ENCODE data around the gene TRPC4. TPM values are rescaled to one million over a fixed set of nuclear protein-coding genes. Genes with fewer than 3 reads are reported as not detected.

Gene TRPC4
- total RNA-seq, 4 donors from 2014 or later, result 0.60 to 1.2 (median 1.1) TPM; not detected in 1

DNA sequence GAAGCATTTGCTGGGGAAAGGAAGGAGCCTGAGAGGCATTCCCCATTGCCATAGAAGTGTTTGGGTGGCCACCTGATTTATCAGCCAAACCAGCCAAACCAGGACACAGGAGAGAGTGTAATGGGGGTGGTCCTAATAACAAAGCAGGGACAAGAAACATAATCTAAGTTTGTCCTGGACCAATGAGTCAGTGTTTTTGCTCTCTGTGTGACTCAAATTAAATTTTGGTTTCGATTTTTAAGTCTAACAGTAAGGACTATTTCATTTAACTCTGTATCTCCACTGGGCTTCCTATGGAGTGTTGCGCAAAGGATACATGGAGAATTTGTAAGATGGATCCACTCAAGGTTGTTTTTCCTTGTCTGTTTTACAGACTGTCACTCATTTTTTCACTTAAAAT is 19.5 kb upstream of the TRPC4 start:
- no peaks in the 10 kb centered on the region for H3K36me3 ChIP-seq
- WGBS, 2 donors, result 73 to 88% methylated on average over 2 of the region's 2 CpGs
- no peaks in the 10 kb centered on the region for H3K27me3 ChIP-seq
- no peak overlapping the region for H3K27ac ChIP-seq
- no peak for DNase-seq (ENCODE audit: low spot score in 2 of 2)
- H3K9me3 ChIP-seq, result no peaks in the 10 kb centered on the region
- no peaks in the 10 kb centered on the region for H3K4me1 ChIP-seq
- H3K4me3 ChIP-seq, result no peak overlapping the region
- no peak for TF ChIP-seq EP300 (IDR thresholded peaks at IDR 0.05)
- no peak for TF ChIP-seq POLR2A (IDR thresholded peaks at IDR 0.05)
- TF ChIP-seq, protein P1, sequence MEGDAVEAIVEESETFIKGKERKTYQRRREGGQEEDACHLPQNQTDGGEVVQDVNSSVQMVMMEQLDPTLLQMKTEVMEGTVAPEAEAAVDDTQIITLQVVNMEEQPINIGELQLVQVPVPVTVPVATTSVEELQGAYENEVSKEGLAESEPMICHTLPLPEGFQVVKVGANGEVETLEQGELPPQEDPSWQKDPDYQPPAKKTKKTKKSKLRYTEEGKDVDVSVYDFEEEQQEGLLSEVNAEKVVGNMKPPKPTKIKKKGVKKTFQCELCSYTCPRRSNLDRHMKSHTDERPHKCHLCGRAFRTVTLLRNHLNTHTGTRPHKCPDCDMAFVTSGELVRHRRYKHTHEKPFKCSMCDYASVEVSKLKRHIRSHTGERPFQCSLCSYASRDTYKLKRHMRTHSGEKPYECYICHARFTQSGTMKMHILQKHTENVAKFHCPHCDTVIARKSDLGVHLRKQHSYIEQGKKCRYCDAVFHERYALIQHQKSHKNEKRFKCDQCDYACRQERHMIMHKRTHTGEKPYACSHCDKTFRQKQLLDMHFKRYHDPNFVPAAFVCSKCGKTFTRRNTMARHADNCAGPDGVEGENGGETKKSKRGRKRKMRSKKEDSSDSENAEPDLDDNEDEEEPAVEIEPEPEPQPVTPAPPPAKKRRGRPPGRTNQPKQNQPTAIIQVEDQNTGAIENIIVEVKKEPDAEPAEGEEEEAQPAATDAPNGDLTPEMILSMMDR (IDR thresholded peaks at IDR 0.05), result no peak

DNA sequence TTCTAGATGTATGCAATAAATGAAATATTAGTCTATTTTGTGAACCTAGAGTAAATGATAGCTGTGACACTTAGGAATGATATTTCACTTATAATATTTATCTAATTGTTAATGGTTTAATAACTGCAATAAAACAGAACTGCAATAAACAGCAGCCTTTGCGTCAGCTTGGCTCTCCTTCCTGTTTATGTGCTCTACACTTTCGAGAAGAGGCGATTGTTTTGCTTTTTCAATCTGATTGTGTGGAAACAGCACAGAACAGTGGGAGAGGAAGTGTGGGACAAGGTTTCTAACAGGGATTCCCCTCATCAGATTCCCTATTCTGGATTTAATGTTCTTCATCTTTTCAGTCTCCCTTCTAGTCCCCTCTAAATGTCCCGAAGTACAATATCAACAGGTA is 17.3 kb upstream of the TRPC4 start:
- TF ChIP-seq, protein P1 (IDR thresholded peaks at IDR 0.05), result no peak
- no peak for TF ChIP-seq EP300 (IDR thresholded peaks at IDR 0.05)
- TF ChIP-seq POLR2A (IDR thresholded peaks at IDR 0.05), result no peak

GRCh38 chr13:37884674-37885073 is 15.1 kb upstream of the TRPC4 start:
- no peak for DNase-seq (ENCODE audit: low spot score in 2 of 2)
- Histone ChIP-seq H3K27me3 (no peaks in the 10 kb centered on the region), H3K36me3 (no peaks in the 10 kb centered on the region), H3K9me3 (no peaks in the 10 kb centered on the region), H3K4me3 (no peak overlapping the region), H3K27ac (no peak overlapping the region), H3K4me1 (no peaks in the 10 kb centered on the region)
- 44 to 51% methylated on average over 2 of the region's 2 CpGs for WGBS, 2 donors
- TF ChIP-seq, protein P1 (IDR thresholded peaks at IDR 0.05), result no peak

More for the DNA sequence above, 17.3 kb upstream of the TRPC4 start:
- no peak for DNase-seq (ENCODE audit: low spot score in 2 of 2)
- H3K36me3 ChIP-seq, result no peaks in the 10 kb centered on the region
- H3K27me3 ChIP-seq, result no peaks in the 10 kb centered on the region
- no peak overlapping the region for H3K27ac ChIP-seq
- WGBS, 2 donors, result 52 to 53% methylated on average over 4 of the region's 4 CpGs
- no peaks in the 10 kb centered on the region for H3K9me3 ChIP-seq
- H3K4me1 ChIP-seq, result no peaks in the 10 kb centered on the region
- H3K4me3 ChIP-seq, result no peak overlapping the region

GRCh38 chr13:37884026-37884425 is 14.5 kb upstream of the TRPC4 start:
- no peaks in the 10 kb centered on the region for H3K27me3 ChIP-seq
- H3K4me1 ChIP-seq, result no peaks in the 10 kb centered on the region
- H3K36me3 ChIP-seq, result no peaks in the 10 kb centered on the region
- WGBS, 2 donors, result 52 to 68% methylated on average over 1 of the region's 1 CpG
- no peak overlapping the region for H3K4me3 ChIP-seq
- no peak overlapping the region for H3K27ac ChIP-seq
- H3K9me3 ChIP-seq, result no peaks in the 10 kb centered on the region
- no peak for TF ChIP-seq EP300 (IDR thresholded peaks at IDR 0.05)
- TF ChIP-seq, protein P1 (IDR thresholded peaks at IDR 0.05), result no peak
- no peak for TF ChIP-seq POLR2A (IDR thresholded peaks at IDR 0.05)
- no peak for DNase-seq (ENCODE audit: low spot score in 2 of 2)

DNA sequence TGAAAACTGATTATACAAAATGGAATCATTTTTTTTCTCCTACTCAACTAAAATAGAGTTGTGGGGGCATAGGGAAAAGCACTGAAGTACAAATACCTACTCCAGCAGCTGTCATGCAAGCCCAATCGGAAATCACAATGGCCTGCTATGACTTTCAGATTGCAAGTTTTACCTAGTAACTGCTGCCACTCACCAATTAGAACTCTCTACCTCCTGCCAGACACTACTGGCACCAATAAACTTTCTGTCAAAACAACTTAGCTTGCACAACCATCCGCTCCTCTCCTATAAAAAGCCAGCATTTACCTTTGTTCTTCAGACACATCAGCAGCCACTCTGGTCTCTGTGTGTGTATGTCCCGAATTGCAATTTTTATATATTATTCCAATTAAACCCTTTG is 9.3 kb upstream of the TRPC4 start:
- no peaks in the 10 kb centered on the region for H3K4me1 ChIP-seq
- no peaks in the 10 kb centered on the region for H3K36me3 ChIP-seq
- no peak for DNase-seq (ENCODE audit: low spot score in 2 of 2)
- no peak overlapping the region for H3K4me3 ChIP-seq
- peaks cover 0 to 3% of the 10 kb centered on the region in 2 donors for H3K27me3 ChIP-seq
- no peak overlapping the region for H3K27ac ChIP-seq
- WGBS, 2 donors, result 85 to 89% methylated on average over 3 of the region's 3 CpGs
- TF ChIP-seq, protein P1 (IDR thresholded peaks at IDR 0.05), result no peak
- no peak for TF ChIP-seq EP300 (IDR thresholded peaks at IDR 0.05)
- no peak for TF ChIP-seq POLR2A (IDR thresholded peaks at IDR 0.05)
- H3K9me3 ChIP-seq, result no peaks in the 10 kb centered on the region
